HepG2 (cell line): ENCODE measurements around the gene CACNA1C. TPM values are rescaled to one million over a fixed set of nuclear protein-coding genes. Genes with fewer than 3 reads are reported as not detected.

Experiments used
- ARID5B ChIP-seq: IDR thresholded peaks from 2 replicates; pipeline ENCODE4 v1.4.0; 2020; ENCODE audit warnings: mild to moderate bottlenecking, missing genetic modification reagents
- GATAD2A ChIP-seq: IDR thresholded peaks from 2 replicates; pipeline ENCODE4 v1.6.1; 2016
- JUNB ChIP-seq: sonication (generic); formaldehyde crosslinking; IDR thresholded peaks from 2 replicates; pipeline ENCODE4 v1.8.0; 2022; ENCODE audit warnings: missing genetic modification reagents, mild to moderate bottlenecking, borderline replicate concordance
- KLF16 ChIP-seq, 2 experiments: sonication (generic) in 1 of 2; formaldehyde crosslinking in 1 of 2; IDR thresholded peaks; 2 replicates each; pipeline versions ENCODE4 v1.6.1 to v1.8.0; 2016 to 2023; ENCODE audit warnings: missing genetic modification reagents in 2 of 2, missing compliant biosample characterization in 1 of 2
- MED1 ChIP-seq: sonication (generic); formaldehyde crosslinking; IDR thresholded peaks from 2 replicates; pipeline ENCODE4 v1.4.0; 2020; ENCODE audit warnings: missing genetic modification reagents
- MIER2 ChIP-seq: IDR thresholded peaks from 2 replicates; pipeline ENCODE4 v1.6.1; 2016; ENCODE audit warnings: missing biosample characterization, missing genetic modification reagents
- MXD4 ChIP-seq: IDR thresholded peaks from 2 replicates; pipeline ENCODE4 v1.6.1; 2016; ENCODE audit warnings: mild to moderate bottlenecking, missing biosample characterization, missing genetic modification reagents
- NFKB2 ChIP-seq: sonication (generic); formaldehyde crosslinking; IDR thresholded peaks from 2 replicates; pipeline ENCODE4 v1.4.0; 2020; ENCODE audit warnings: missing genetic modification reagents, borderline replicate concordance
- NR2C2 ChIP-seq: sonication (generic); formaldehyde crosslinking; IDR thresholded peaks from 2 replicates; pipeline ENCODE4 v1.4.0; 2020; ENCODE audit warnings: missing genetic modification reagents, mild to moderate bottlenecking, moderate library complexity, borderline replicate concordance
- PHB2 ChIP-seq: fragments of 450-650 bp; IDR thresholded peaks from 2 replicates; pipeline ENCODE4 v1.6.1; 2018; ENCODE audit not compliant: partially characterized antibody
- PITX1 ChIP-seq: sonication (generic); formaldehyde crosslinking; IDR thresholded peaks from 2 replicates; pipeline ENCODE4 v1.5.1; 2020; ENCODE audit warnings: mild to moderate bottlenecking, missing genetic modification reagents
- RARA ChIP-seq: IDR thresholded peaks from 2 replicates; pipeline ENCODE4 v1.6.1; 2016; ENCODE audit warnings: missing genetic modification reagents, missing compliant biosample characterization
- SMAD3 ChIP-seq: sonication (generic); formaldehyde crosslinking; IDR thresholded peaks from 2 replicates; pipeline ENCODE4 v1.4.0; 2020; ENCODE audit warnings: missing genetic modification reagents
- SOX13 ChIP-seq, 3 experiments: fragments of 450-650 bp in 1 of 3; sonication (generic) in 1 of 3; formaldehyde crosslinking in 1 of 3; IDR thresholded peaks in 2 of 3; conservative IDR thresholded peaks in 1 of 3; 2 replicates each; pipeline versions ENCODE4 v1.5.0 to v1.6.1; 2016 to 2020; ENCODE audit warnings: antibody characterized with exemption in 1 of 3, mild to moderate bottlenecking in 1 of 3, missing compliant biosample characterization in 1 of 3, missing genetic modification reagents in 1 of 3, moderate library complexity in 1 of 3
- THAP7 ChIP-seq: sonication (generic); formaldehyde crosslinking; IDR thresholded peaks from 2 replicates; pipeline ENCODE4 v1.8.1; 2023; ENCODE audit warnings: mild to moderate bottlenecking, missing genetic modification reagents
- THAP9 ChIP-seq: sonication (generic); formaldehyde crosslinking; IDR thresholded peaks from 2 replicates; pipeline ENCODE4; 2020; ENCODE audit warnings: missing genetic modification reagents, mild to moderate bottlenecking, borderline replicate concordance
- YEATS4 ChIP-seq: sonication (generic); formaldehyde crosslinking; IDR thresholded peaks from 2 replicates; pipeline ENCODE4 v1.4.0; 2020; ENCODE audit warnings: missing genetic modification reagents, borderline replicate concordance
- ZBTB21 ChIP-seq: sonication (generic); formaldehyde crosslinking; IDR thresholded peaks from 2 replicates; pipeline ENCODE4 v1.4.0; 2020; ENCODE audit warnings: missing genetic modification reagents
- ZFP90 ChIP-seq: sonication (generic); formaldehyde crosslinking; IDR thresholded peaks from 2 replicates; pipeline ENCODE4 v1.8.0; 2022; ENCODE audit warnings: missing genetic modification reagents, mild to moderate bottlenecking, inconsistent platforms, borderline replicate concordance
- ZNF430 ChIP-seq: sonication (generic); formaldehyde crosslinking; IDR thresholded peaks from 2 replicates; pipeline ENCODE4 v1.9.0; 2021; ENCODE audit warnings: mild to moderate bottlenecking, missing genetic modification reagents
- ZNF549 ChIP-seq: sonication (generic); formaldehyde crosslinking; IDR thresholded peaks from 2 replicates; pipeline ENCODE4 v1.5.0; 2020; ENCODE audit warnings: missing genetic modification reagents
- ZNF792 ChIP-seq: IDR thresholded peaks from 2 replicates; pipeline ENCODE4 v1.6.1; 2016
- ZNF878 ChIP-seq: sonication (generic); formaldehyde crosslinking; IDR thresholded peaks from 2 replicates; pipeline ENCODE4 v1.8.1; 2023; ENCODE audit warnings: mild to moderate bottlenecking, missing genetic modification reagents, moderate library complexity
- polyA plus RNA-seq, 8 experiments: library from polyadenylated mRNA; depleted of rRNA in 3 of 8; stranded (reverse) in 7 of 8; unstranded in 1 of 8; fragments of >200 nt; fragmentation: Illumina TruSeq in 4 of 8; extraction: Trizol in 4 of 8; gene quantifications; 2 replicates each; pipeline versions ENCODE4 v1.2.1 to v1.2.3, GENCODE V29; 2011 to 2016; ENCODE audit warnings: low read depth in 4 of 8, missing spikeins in 1 of 8, mixed read lengths in 1 of 8; ENCODE audit not compliant: insufficient read depth in 1 of 8
- total RNA-seq, 5 experiments: library from RNA; depleted of rRNA; stranded (reverse); fragments of >200 nt; fragmentation: Illumina TruSeq; extraction: Trizol; gene quantifications; 2 replicates each; pipeline ENCODE4 v1.2.3, GENCODE V29; 2016; ENCODE audit warnings: low read depth in 1 of 5

Gene CACNA1C
- total and polyA plus RNA-seq, 2 of the 13 experiments (the other 11 are each of a cell fraction or from before 2014, with no cell fraction given): not detected

- TF ChIP-seq THAP9 (CRISPR knock-in tag) (peak; percentile 98), GATAD2A (CRISPR knock-in tag) (peak; percentile 82), ZNF430 (CRISPR knock-in tag) (no peak), JUNB (no peak; the same call in 1 of the 2 replicates), NFKB2 (no peak), ZBTB21 (CRISPR knock-in tag) (peak; percentile 67; the same call in 1 of the 2 replicates), MXD4 (0 out of 2 replicates have a peak, but pooled peaks have one; percentile 44), RARA (CRISPR knock-in tag) (peak; percentile 88), SOX13 (IDR thresholded peaks at IDR 0.05) (no peak), SOX13 (CRISPR knock-in tag; conservative IDR thresholded peaks at IDR 0.05 in 1 of 2, IDR thresholded peaks at IDR 0.05 in 1 of 2) (peak in 1 of 2 experiments; percentile 50; a peak in 1 of 4 replicates), PITX1 (CRISPR knock-in tag) (no peak), ZNF549 (no peak), YEATS4 (CRISPR knock-in tag) (no peak), ZFP90 (CRISPR knock-in tag) (no peak), MIER2 (CRISPR knock-in tag) (0 out of 2 replicates have a peak, but pooled peaks have one; percentile 35), ZNF878 (CRISPR knock-in tag) (no peak), SMAD3 (CRISPR knock-in tag) (0 out of 2 replicates have a peak, but pooled peaks have one; percentile 51), ARID5B (CRISPR knock-in tag) (peak; percentile 90), ZNF792 (peak; percentile 38; the same call in 1 of the 2 replicates), KLF16 (CRISPR knock-in tag; IDR thresholded peaks at IDR 0.05) (0 out of 4 replicates have a peak, but pooled peaks of 1 of the 2 experiments have one; percentile 45), MED1 (CRISPR knock-in tag) (peak; percentile 59; the same call in 1 of the 2 replicates), NR2C2 (CRISPR knock-in tag) (no peak), PHB2 (no peak), THAP7 (CRISPR knock-in tag) (no peak)
These were observed 116.0 kb downstream of the CACNA1C start (continued) for GRCh38 chr12:2168808-2169207.
